CD4-positive, alpha-beta T cell treated with Interleukin-6 at 100 ng/mL for 8 hours (primary cell): ENCODE results near the gene MROH8.

ENCODE experiments used
- DNase-seq: peaks from one replicate; pipeline ENCODE4 v3.0.0-alpha.2; 2020; ENCODE audit warnings: mixed read lengths, low spot score

Gene MROH8

DNA sequence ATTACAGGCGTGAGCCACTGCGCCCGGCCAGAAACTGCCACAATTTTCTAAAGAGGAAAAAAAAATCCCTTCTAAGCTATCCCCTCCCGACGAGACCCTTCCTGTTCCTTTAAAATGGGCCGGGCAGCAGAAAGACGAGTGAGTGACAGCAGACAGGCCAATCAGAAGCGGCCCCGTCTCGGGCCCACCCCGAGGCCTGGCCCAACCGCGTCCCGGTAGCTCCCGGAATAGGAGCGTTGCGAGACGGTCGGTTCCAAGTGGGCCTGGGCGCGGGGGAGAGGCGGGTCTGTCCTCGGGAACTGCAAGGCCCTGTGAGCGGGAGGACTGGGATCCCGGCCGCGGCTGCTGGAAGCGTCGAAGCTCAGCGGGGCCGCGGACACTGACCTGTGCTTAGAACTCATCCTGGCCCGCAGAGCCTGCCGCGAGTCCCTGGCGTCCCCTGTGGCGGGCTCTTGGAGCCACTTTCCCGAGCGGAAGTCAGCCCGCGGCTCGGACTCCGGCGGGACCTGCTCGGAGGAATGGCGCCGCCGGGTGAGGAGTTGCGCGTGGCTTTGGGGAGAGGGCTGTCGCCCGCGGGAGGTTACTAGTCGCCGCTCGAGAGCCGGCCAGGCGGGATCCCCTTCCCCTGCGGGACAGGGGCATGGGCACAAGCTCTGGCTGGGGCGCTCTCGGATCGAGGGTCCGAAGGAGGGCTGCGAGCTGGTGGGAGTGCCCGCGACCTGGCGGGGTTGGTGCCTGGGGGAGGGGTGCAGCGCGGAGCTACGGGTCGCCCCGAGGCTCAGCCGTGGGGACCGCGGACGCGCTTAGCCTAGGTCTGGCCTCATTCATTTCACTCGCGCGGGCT, at the start of gene MROH8, which contains the start of gene RPN2:
TSS of gene MROH8 (minus strand) at position 710 of the 844 bp plus-strand sequence.
TSS of gene RPN2 (plus strand) at position 492 of the 844 bp plus-strand sequence. CDS start at position 519, 27 bp downstream.
- DNase-seq: peak; percentile 95

GRCh38 chr20:37228656-37229055, 49.3 kb upstream of the MROH8 start:
- DNase-seq: no peak

DNA sequence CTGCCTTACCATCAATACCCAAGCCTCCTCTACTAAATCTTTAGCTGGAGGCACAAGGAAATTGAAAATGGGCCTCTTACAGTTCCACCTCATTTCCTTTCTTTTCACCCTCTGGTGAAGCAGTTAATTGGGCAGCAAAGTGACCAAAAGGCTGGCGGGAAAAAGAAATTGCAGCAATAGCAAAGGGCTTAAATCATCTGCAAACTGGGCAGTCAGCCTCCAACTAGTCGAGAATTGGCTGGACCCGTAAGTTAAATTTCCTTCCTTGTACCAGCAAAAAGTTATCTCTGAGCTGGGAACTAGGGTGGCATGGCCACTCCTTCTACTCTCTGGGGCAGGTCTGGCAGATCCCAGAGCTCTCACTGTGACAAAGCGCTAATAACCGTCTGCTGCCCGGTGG, 48.7 kb upstream of the MROH8 start:
- DNase-seq: no peak

DNA sequence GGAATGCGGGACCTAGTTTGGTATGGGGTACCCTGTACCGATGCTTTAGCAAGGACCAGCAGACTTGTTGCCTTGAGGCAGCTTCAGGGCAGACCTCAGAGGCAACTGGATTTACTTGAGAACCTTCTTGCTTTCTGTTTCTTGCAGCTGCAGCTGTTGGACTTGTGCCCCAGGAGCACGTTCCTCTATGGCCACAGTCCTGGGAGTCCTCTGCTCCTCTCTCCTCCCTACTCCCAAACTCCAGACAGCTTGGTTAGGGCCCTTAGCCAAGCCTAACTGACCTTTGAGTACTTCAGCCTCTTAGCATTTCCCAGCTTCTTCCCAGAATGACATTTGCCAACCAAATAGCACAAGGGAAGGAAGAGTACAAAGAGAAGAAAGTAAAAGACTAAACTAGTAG, 47.5 kb upstream of the MROH8 start:
- DNase-seq: no peak

- no peak for DNase-seq
These were observed 45.8 kb upstream of the MROH8 start for GRCh38 chr20:37225146-37225545.

GRCh38 chr20:37223053-37223452, 43.7 kb upstream of the MROH8 start:
- DNase-seq: no peak

- no peak for DNase-seq
These were observed 42.7 kb upstream of the MROH8 start for GRCh38 chr20:37222086-37222485.

GRCh38 chr20:37220731-37221130, 41.4 kb upstream of the MROH8 start:
- DNase-seq: no peak

DNA sequence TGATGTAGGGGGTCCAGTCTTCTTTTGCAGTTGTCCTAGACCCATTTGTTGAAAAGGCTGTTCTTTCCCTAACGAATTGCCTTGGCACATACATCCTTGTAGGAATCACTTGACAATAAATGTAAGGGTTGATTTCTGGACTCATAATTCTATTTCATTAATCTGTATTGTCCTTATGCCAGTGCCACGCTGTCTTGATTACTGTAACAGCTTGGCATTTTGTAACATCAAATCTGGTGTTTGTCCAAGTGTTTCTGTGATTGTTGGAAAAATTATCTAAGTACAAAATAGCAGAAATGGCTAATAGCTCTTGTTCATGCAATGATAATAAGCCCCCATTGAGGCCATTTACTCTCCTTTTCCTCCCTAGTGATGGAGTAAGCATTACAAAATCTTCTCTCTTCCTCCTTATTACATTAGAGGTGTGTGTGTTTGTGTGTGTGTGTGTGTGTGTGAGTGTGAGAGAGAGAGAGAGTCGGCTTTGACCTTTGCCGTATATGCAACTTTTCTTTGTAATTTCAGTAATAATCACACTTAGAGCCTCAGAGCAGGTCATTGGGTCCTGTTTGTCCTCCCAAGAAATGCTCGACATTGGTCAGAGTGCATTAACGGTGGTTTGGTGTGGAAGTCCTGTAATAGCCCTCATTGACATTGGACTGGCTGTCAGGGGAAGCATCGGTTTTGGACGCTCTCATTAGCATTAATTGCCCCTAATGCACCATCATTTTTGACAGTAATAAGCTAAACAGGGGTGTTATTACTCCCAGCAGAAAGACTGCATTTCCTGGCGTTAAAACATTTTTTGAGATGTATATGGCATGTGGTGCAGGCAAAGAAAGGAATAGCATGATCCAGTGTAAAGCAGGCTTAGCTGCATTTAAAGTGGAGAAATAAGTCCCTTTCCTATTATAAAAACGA, 40.7 kb upstream of the MROH8 start:
- DNase-seq: no peak

DNA sequence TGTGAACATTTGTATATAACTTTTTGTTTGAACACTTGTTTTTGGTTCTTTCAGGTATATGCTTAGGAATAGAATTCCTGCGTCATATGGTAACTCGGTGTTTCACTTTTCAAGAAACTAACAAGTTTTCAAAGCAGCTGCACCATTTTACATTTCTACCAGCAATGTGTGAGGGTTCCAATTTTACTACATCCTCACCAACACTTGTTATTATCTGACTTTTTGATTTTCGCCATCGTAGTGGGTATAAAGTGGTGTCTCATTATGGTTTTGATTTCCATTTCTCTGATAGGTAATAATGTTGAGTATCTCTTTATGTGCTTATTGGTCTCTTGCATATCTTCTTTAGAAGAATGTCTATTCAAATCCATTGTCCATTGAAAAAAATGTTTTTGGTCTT, 39.6 kb upstream of the MROH8 start:
- no peak for DNase-seq

- no peak for DNase-seq
These were observed 39.1 kb upstream of the MROH8 start for GRCh38 chr20:37218441-37218840.

- no peak for DNase-seq
These were observed 30.4 kb upstream of the MROH8 start for GRCh38 chr20:37209661-37210314.

GRCh38 chr20:37209193-37209592, 29.8 kb upstream of the MROH8 start:
- no peak for DNase-seq

- no peak for DNase-seq
These were observed 27.8 kb upstream of the MROH8 start for GRCh38 chr20:37207171-37207570.

DNA sequence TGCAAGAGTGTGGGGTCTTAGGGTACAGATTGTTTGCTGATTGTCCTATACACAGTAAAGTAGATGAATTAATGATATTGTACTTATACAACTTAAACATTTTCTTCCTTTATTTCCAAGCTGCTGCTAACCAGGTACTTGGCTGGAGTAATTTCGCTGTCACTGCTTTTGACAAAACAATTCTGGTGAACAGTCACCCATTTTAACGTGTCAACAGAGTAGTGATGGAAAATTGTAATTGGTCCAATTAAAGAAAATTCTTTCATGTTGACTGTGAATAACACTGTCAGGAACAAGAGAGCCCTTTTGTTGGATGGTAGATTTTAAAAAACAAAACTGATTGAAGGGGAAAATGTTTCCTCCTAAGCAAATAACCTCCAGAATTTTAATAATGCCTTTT, 26.4 kb upstream of the MROH8 start:
- DNase-seq: no peak

DNA sequence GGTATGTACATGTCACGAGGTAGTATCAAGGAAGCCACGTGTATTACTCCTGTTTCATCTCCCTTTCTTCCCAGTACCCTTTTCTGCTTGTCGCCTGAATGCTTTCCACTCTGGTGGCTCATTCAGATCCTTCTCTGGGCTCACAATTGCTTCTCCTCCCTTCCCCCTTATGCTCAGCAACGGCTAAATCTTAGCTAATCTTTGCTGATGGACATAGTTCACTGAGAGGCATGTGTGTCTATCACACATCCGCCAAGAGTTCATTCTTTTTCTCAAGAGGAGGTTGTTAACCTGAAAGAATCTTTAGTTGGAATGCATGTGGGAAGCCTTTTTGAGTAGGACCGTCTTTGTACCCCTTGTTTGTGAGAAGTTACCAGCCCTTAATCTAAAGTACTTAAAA, 25.8 kb upstream of the MROH8 start:
- DNase-seq: no peak

DNA sequence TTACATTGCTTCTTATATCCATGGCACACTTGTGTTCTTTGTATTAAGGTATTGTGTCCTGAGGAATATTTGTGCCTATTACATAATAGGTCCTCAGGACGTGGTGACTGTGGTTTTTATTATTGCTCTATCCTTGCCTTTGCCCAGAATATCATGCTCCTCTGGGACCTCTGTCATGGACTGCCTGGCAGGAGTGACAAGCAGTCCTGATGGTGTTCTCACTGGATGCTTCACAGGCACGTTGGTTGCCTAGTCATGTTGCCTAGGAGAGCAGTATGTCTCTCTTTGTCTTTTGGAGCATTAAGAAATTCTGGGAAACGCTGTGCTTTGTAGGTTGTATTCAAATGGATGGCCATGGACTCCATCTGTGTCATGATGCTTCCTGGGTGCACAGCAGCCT, 24.7 kb upstream of the MROH8 start:
- DNase-seq: no peak

DNA sequence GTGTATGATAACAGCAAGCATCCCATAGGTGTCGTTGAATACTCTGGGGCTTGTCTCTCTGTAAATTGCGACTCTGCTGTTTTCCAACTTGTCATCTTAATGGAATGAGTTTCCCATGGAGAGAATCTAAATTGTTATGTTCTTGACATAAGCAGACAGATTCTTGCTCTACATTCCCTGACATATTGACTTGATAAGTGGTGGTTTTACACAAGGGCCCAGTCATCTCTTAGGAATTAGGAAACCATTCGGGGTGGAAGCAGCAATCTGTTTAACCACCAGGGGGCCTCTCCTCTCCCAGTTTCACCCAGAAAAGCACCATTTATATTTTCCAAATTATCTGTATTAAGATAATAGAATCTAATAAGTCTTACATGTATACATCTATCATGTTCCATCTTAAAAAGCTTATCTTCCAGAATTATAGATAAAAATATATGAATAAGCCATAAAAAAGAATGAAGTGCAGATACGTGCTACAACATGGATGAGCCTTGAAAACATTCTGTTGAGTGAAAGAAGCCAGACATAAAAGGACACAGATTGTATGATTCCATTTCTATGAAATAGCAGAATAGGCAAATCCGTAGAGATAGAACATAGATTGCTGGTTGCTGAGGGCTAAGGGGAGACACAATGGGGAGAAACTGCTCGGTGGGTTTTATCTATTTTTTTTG, 23.1 kb upstream of the MROH8 start:
- DNase-seq: no peak

DNA sequence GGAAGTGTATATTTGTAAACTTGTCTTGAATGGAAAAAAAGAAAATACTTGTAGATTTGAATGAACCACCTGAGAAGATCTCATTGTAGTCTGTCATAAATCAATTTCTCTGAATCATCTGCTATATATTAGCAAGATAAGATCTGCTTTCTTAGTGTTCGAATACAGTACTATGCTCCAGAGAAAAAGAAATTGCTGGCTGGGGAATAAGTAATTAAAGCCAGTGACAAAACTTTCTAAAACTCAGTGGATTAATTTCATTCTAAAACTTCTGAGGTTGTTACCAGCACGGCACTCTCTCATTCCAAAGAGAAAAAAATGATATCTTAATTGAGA, 22.4 kb upstream of the MROH8 start:
- DNase-seq: no peak

GRCh38 chr20:37200926-37201826, 21.8 kb upstream of the MROH8 start:
- DNase-seq: no peak

DNA sequence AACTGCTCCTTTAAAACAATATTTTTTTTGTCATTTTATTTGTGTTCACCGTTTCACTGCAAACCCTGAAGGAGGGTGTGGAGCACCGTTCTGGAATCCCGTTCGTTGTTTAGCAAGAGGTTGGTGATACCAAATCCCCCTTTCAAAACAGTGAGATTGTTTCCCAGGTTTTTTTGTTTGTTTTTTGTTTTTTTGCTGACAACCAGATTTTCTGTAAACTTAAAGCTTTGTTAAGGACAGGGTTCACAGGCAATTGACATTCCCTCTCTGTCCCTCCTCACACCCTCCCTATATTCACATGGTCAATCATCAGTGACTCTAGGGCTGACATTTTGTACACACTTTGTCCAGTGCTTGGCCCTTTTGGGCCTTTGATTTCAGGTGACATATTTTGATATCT, 21.0 kb upstream of the MROH8 start:
- no peak for DNase-seq
